Measurements from ENCODE around the gene BRI3. TPM values are rescaled to one million over a fixed set of nuclear protein-coding genes. Genes with fewer than 3 reads are reported as not detected.

The BRI3 gene
- total and polyA plus RNA-seq, 2 of the 13 experiments (the other 11 are each of a cell fraction or from before 2014, with no cell fraction given), result 54.0 to 103 TPM

- TF ChIP-seq ZBTB7B (CRISPR knock-in tag; IDR thresholded peaks at IDR 0.05) (0 out of 2 replicates have a peak, but pooled peaks have one; percentile 41), GATAD1 (CRISPR knock-in tag; IDR thresholded peaks at IDR 0.05) (0 out of 2 replicates have a peak, but pooled peaks have one; percentile 32), EZH2 (conservative IDR thresholded peaks at IDR 0.05; ENCODE audit: low read depth, low read length) (no peak), EED (CRISPR knock-in tag; IDR thresholded peaks at IDR 0.05) (no peak), FOXO1 (CRISPR knock-in tag; IDR thresholded peaks at IDR 0.05) (0 out of 2 replicates have a peak, but pooled peaks have one; percentile 11), USF2 (IDR thresholded peaks at IDR 0.05; ENCODE audit: low read depth, low read length) (no peak), USF2 (CRISPR knock-in tag; IDR thresholded peaks at IDR 0.05; ENCODE audit: borderline replicate concordance) (0 out of 2 replicates have a peak, but pooled peaks have one; percentile 41), PRDM10 (CRISPR knock-in tag; IDR thresholded peaks at IDR 0.05; ENCODE audit: low read depth) (0 out of 2 replicates have a peak, but pooled peaks have one; percentile 37), ZNF232 (CRISPR knock-in tag; IDR thresholded peaks at IDR 0.05; ENCODE audit: borderline replicate concordance) (peak; percentile 68; the same call in 1 of the 2 replicates), ARNT2 (CRISPR knock-in tag; IDR thresholded peaks at IDR 0.05; ENCODE audit: low read depth) (peak; percentile 50; the same call in 1 of the 2 replicates), ZMAT3 (CRISPR knock-in tag; conservative IDR thresholded peaks at IDR 0.05) (0 out of 2 replicates have a peak, but pooled peaks have one; percentile 46), ZNF343 (CRISPR knock-in tag; IDR thresholded peaks at IDR 0.05) (0 out of 2 replicates have a peak, but pooled peaks have one; percentile 35), POLR2A (IDR thresholded peaks at IDR 0.05; ENCODE audit: insufficient read depth in 1 of 2, low read depth in 2 of 2, low read length in 2 of 2) (peak in 1 of 2 experiments; percentile 96; a peak in 2 of 4 replicates), ZNF354B (CRISPR knock-in tag; IDR thresholded peaks at IDR 0.05) (0 out of 2 replicates have a peak, but pooled peaks have one; percentile 26), CHD2 (IDR thresholded peaks at IDR 0.05; ENCODE audit: low read depth, low read length) (peak; percentile 51; the same call in 1 of the 2 replicates), BCL6 (CRISPR knock-in tag; IDR thresholded peaks at IDR 0.05) (peak; percentile 27; the same call in 1 of the 2 replicates), NCOA1 (CRISPR knock-in tag; IDR thresholded peaks at IDR 0.05) (no peak), NR2C2 (CRISPR knock-in tag; IDR thresholded peaks at IDR 0.05; ENCODE audit: borderline replicate concordance) (no peak), ZNF724P (CRISPR knock-in tag; IDR thresholded peaks at IDR 0.05; ENCODE audit: borderline replicate concordance) (no peak), SAP130 (CRISPR knock-in tag; IDR thresholded peaks at IDR 0.05; ENCODE audit: low read depth) (peak; percentile 86), BORCS8-MEF2B (CRISPR knock-in tag; IDR thresholded peaks at IDR 0.05) (peak; percentile 37; the same call in 1 of the 2 replicates), ZBTB37 (CRISPR knock-in tag; IDR thresholded peaks at IDR 0.05) (peak; percentile 72; the same call in 1 of the 2 replicates), NKX3-1 (CRISPR knock-in tag; IDR thresholded peaks at IDR 0.05) (0 out of 2 replicates have a peak, but pooled peaks have one; percentile 49)
These were observed at the start of gene BRI3 (continued) for GRCh38 chr7:98280791-98281756.
